Fibroblast of skin of right biceps (primary cell): ENCODE results near the gene BRSK1.

Experiments
- DNase-seq: peaks from one replicate; pipeline ENCODE4 v3.0.0-alpha.2; 2013

The BRSK1 gene

DNA sequence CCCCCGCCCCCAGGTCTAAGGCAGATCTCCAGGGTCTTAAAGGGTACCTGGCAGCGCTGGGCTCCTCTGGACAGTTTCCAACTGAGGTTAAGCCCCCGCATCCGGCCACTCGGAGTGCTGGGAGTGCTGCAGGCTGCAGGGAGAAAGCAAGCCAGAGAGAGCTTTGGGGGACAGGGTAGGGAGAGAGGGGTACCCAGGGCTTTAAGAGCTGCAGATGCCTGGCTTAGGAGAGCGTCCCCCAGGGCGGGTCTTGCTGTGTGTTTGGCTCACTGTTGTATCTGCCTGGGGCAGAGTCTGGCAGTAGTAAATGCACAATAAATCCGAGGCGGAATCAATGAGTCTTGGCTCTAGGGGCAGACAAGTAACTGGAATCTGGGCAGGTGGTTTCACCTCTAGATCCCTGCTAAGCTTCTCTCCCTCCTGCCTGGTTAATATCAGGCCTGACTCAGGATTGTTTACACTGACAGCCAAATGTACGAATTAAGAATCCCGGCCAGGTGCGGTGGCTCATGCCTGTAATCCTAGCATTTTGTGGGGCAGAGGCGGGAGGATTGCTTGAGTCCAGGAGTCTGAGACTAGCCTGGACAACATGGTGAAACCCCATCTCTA is 71.5 kb downstream of the BRSK1 start:
- DNase-seq = no peak

DNA sequence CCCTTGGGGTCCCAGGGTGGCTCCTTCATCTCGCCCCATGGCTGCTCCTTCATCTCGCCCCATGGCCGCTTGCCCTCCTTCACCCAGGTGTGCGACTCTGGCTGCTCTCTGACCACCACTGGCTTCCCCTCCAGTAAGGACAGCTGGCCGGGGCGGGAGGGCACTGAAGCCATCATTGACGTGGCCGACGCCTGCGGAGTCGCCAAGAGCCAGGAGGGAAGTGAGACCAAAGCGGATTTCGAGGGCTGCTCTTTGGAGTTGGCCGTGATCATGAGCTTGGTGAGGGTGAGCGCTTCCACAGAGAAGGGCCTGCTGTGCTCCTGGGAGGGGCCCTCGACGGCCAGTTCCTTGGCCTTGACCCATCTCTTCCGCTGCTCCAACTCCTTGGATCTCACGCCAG is 74.7 kb downstream of the BRSK1 start:
- DNase-seq = no peak

DNA sequence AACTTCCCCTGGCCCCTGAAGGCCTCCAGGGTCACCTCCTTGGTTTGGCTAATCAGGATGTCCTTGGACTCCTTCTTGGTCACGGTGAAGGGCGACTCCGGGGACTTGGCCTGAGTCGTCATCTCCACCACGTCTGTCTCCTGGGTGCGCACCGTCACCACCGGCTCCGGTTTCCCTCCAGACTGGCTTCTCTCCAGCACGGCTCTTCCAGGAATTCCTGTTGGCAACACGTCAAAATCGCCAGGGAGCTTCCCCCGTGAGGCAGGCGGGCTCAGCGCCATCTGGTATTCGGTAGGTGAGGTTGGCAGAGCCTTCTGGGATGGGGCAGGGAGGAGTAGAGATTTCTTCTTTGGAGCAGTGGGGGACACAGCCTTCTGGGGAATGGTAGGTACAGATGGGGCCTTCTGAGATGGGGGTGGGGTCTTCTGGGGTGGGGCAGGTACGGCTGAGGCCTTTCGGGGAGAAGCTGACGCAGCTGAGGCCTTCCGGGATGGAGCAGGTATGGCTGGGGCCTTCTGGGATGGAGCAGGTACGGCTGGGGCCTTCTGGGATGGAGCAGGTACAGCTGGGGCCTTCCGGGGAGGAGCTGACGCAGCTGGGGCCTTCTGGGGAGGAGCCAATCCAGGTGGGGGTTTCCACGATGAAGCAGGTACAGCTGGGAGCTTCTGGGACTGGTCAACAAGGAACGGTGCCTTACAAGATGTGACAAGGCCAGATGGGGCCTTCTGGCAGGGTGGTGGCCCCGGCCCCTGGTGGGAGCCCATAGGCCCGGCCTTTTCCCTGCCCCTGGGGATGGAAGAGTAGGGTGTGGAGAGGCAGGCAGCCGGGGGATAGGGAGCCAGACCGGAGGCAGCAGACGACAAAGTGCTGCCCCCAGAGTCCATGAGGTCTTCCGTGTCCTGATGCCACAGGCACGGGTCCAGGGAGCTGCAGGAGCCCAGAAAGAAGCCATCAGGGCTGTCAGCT is 75.4 kb downstream of the BRSK1 start:
- no peak for DNase-seq

DNA sequence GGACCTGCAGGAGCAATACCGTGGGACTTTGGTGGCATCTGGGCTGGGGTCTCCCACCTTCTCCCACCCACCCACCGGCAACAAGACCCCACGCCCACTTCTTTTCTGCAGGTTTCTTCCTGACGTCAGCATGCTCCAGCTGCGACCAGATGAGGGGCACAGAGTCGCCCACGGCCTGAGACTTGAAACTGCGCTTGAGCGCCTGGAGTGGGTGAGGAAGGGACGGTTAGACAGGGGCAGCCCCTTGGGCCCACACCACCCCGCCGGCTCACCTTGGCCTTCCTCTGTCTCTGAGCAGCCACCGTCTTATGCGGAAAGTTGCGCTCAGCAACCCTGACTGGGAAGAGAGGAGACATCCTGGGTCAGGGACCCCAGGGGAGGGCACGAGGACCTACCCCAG is 77.1 kb downstream of the BRSK1 start:
- DNase-seq = no peak
